Liver (tissue), 3 donors: ENCODE results near the gene WWOX.

Experiments
- CTCF ChIP-seq: fragments of 150-350 bp; IDR thresholded peaks from 2 replicates; pipeline ENCODE4 v1.5.1; 2017; ENCODE audit warnings: improper control_type of control experiment, low read depth, low read length; ENCODE audit not compliant: missing input control
- MAX ChIP-seq: IDR thresholded peaks from 2 replicates; pipeline ENCODE4 v1.6.1; 2016; ENCODE audit warnings: antibody characterized with exemption
- TF ChIP-seq, protein P1 (sequence below): IDR thresholded peaks from 2 replicates; pipeline ENCODE4 v1.6.1; 2016; ENCODE audit warnings: antibody characterized with exemption
- donor health status: healthy.
- donor health status: healthy.

DNA sequence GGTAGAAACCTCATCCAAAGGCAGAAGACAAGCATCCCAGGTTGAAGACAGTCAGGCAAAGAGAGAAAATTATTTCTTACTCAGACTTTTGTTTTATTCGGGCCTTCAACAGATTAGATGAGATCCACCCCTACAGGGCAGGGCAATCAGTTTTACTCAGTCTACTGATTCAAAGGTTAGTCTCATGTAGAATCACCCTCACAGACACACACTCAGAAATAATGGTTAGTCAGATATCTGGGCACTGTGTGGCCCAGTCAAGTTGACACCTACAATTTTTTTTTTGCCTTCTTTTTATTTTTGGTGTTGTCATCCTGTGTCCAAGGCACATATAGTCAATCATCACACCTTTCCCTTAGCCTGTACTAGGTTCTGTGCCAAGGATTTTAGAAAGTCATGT, 729.8 kb downstream of the WWOX start:
- TF ChIP-seq CTCF, result no peak
- no peak for TF ChIP-seq MAX
- TF ChIP-seq, protein P1, sequence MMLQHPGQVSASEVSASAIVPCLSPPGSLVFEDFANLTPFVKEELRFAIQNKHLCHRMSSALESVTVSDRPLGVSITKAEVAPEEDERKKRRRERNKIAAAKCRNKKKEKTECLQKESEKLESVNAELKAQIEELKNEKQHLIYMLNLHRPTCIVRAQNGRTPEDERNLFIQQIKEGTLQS, result no peak
